Panc1 (cell line): ENCODE measurements around the gene GRID2.

Experiments
- TCF7L2 ChIP-seq: IDR thresholded peaks from 2 replicates; pipeline ENCODE4 v1.6.1; 2011; ENCODE audit warnings: mild to moderate bottlenecking, low read depth, low read length, inconsistent platforms
- TF ChIP-seq, protein P1 (sequence below): fragments of 450-650 bp; IDR thresholded peaks from 2 replicates; pipeline ENCODE4 v1.5.1; 2017; ENCODE audit warnings: mild to moderate bottlenecking
- TF ChIP-seq, protein P2 (sequence below), 2 experiments: IDR thresholded peaks; 2 replicates each; pipeline ENCODE4 v1.6.1; 2011 to 2012; ENCODE audit warnings: low read depth in 2 of 2, control low read depth in 1 of 2, low read length in 1 of 2, mild to moderate bottlenecking in 1 of 2, moderate library complexity in 1 of 2; ENCODE audit not compliant: insufficient read depth in 1 of 2

DNA sequence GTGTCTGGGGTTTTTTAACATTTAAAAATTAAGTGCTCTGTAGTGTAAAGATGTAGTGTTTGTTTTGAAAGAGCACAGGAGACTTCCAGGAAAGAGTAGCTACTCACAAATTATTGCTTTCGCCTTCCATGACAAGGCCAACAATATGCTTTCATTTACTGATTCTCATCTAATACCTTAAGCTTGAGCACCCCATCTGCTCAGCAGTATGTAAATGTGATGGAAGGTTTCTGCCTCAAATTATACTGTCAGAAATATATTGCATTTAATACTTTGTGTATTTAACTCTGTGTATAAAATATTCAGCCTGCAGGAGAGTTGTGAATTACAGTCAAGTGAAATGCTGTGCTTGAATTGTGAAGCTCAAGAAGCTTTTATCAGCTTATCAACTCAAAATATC is 1228.5 kb downstream of the GRID2 start:
- TF ChIP-seq, protein P1, sequence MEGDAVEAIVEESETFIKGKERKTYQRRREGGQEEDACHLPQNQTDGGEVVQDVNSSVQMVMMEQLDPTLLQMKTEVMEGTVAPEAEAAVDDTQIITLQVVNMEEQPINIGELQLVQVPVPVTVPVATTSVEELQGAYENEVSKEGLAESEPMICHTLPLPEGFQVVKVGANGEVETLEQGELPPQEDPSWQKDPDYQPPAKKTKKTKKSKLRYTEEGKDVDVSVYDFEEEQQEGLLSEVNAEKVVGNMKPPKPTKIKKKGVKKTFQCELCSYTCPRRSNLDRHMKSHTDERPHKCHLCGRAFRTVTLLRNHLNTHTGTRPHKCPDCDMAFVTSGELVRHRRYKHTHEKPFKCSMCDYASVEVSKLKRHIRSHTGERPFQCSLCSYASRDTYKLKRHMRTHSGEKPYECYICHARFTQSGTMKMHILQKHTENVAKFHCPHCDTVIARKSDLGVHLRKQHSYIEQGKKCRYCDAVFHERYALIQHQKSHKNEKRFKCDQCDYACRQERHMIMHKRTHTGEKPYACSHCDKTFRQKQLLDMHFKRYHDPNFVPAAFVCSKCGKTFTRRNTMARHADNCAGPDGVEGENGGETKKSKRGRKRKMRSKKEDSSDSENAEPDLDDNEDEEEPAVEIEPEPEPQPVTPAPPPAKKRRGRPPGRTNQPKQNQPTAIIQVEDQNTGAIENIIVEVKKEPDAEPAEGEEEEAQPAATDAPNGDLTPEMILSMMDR = no peak
- no peak for TF ChIP-seq TCF7L2
- TF ChIP-seq, protein P2, sequence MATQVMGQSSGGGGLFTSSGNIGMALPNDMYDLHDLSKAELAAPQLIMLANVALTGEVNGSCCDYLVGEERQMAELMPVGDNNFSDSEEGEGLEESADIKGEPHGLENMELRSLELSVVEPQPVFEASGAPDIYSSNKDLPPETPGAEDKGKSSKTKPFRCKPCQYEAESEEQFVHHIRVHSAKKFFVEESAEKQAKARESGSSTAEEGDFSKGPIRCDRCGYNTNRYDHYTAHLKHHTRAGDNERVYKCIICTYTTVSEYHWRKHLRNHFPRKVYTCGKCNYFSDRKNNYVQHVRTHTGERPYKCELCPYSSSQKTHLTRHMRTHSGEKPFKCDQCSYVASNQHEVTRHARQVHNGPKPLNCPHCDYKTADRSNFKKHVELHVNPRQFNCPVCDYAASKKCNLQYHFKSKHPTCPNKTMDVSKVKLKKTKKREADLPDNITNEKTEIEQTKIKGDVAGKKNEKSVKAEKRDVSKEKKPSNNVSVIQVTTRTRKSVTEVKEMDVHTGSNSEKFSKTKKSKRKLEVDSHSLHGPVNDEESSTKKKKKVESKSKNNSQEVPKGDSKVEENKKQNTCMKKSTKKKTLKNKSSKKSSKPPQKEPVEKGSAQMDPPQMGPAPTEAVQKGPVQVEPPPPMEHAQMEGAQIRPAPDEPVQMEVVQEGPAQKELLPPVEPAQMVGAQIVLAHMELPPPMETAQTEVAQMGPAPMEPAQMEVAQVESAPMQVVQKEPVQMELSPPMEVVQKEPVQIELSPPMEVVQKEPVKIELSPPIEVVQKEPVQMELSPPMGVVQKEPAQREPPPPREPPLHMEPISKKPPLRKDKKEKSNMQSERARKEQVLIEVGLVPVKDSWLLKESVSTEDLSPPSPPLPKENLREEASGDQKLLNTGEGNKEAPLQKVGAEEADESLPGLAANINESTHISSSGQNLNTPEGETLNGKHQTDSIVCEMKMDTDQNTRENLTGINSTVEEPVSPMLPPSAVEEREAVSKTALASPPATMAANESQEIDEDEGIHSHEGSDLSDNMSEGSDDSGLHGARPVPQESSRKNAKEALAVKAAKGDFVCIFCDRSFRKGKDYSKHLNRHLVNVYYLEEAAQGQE (IDR thresholded peaks at IDR 0.05; ENCODE audit: insufficient read depth in 1 of 2, low read depth in 2 of 2, low read length in 1 of 2) = no peak
